Measurements from ENCODE around the gene KIR2DL3.

DNA sequence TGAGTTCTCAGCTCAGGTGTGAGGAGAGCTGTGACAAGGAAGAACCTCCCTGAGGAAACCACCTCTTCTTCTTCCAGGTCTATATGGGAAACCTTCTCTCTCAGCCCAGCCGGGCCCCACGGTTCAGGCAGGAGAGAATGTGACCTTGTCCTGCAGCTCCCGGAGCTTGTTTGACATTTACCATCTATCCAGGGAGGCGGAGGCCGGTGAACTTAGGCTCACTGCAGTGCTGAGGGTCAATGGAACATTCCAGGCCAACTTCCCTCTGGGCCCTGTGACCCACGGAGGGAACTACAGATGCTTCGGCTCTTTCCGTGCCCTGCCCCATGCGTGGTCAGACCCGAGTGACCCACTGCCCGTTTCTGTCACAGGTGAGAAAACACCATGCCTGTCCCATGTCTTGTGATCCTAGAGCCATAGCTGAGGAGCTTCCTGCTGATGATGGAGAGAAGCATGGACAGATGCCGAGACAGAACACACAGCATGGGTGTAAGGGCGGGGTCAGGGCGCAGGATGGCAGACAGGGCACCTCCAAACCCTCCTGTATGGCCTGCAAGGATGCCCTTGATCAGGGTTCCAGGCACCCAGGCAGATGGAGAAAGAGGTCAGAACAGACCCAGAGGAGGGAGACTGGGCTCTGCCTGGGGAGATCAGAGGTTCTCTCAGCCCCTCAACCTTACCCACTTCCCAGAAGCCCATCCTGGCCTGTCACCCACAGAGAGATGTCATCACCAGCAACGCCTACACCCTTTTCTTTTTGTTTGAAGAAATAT, 8.7 kb upstream of the KIR2DL3 start:
- TF ChIP-seq, protein P1, sequence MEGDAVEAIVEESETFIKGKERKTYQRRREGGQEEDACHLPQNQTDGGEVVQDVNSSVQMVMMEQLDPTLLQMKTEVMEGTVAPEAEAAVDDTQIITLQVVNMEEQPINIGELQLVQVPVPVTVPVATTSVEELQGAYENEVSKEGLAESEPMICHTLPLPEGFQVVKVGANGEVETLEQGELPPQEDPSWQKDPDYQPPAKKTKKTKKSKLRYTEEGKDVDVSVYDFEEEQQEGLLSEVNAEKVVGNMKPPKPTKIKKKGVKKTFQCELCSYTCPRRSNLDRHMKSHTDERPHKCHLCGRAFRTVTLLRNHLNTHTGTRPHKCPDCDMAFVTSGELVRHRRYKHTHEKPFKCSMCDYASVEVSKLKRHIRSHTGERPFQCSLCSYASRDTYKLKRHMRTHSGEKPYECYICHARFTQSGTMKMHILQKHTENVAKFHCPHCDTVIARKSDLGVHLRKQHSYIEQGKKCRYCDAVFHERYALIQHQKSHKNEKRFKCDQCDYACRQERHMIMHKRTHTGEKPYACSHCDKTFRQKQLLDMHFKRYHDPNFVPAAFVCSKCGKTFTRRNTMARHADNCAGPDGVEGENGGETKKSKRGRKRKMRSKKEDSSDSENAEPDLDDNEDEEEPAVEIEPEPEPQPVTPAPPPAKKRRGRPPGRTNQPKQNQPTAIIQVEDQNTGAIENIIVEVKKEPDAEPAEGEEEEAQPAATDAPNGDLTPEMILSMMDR (conservative IDR thresholded peaks at IDR 0.05; ENCODE audit: low read depth, low read length) = no peak
- no peak for TF ChIP-seq POLR2A (IDR thresholded peaks at IDR 0.05; ENCODE audit: low read depth, low read length)
- TF ChIP-seq BHLHE40 (IDR thresholded peaks at IDR 0.05; ENCODE audit: low read depth, low read length) = no peak
- no peak for TF ChIP-seq FOS (IDR thresholded peaks at IDR 0.05; ENCODE audit: low read depth, low read length)
- no peak for TF ChIP-seq RAD21 (IDR thresholded peaks at IDR 0.05; ENCODE audit: low read length)
- no peak for TF ChIP-seq CHD1 (IDR thresholded peaks at IDR 0.05; ENCODE audit: low read depth, low read length)
- no peak for TF ChIP-seq MAFK (IDR thresholded peaks at IDR 0.05; ENCODE audit: low read depth, low read length)
- no peak for TF ChIP-seq RFX5 (IDR thresholded peaks at IDR 0.05; ENCODE audit: low read depth, low read length)
- no peak for TF ChIP-seq MAZ (IDR thresholded peaks at IDR 0.05; ENCODE audit: borderline replicate concordance, low read depth, low read length)
- no peak for TF ChIP-seq CEBPB (IDR thresholded peaks at IDR 0.05; ENCODE audit: low read depth, low read length)
